ENCODE data around the gene MALT1.
"Not testable (repeated sequence)": the region's sequence is repeated elsewhere in the genome, so short reads cannot be mapped to it uniquely, and the experiment has no call there.

Gene MALT1

GRCh38 chr18:58730618-58731017 is 59.4 kb downstream of the MALT1 start:
- DNase-seq (ENCODE audit: low read depth, low spot score): no peak

GRCh38 chr18:58732471-58732870 is 61.2 kb downstream of the MALT1 start:
- no peak for DNase-seq (ENCODE audit: low read depth, low spot score)

DNA sequence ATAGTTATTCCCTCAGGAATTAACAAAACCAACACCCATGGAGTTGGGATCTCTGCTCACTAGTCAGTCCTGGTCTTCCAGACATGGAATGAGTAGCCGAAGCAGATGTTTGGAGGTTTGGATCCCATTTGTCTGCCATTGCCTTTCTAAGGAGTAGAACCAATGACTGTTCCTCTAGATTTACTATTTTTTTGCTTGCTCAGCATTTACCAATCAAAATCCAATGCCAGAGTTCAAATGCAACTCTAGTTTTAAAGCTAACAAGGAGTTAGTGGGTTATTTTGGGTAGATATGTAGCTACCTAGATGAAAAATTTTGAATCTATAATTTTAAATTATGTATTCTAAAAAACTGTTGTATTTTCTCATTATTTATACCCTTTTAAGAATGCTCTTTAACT is 62.6 kb downstream of the MALT1 start:
- DNase-seq (ENCODE audit: low read depth, low spot score): no peak

DNA sequence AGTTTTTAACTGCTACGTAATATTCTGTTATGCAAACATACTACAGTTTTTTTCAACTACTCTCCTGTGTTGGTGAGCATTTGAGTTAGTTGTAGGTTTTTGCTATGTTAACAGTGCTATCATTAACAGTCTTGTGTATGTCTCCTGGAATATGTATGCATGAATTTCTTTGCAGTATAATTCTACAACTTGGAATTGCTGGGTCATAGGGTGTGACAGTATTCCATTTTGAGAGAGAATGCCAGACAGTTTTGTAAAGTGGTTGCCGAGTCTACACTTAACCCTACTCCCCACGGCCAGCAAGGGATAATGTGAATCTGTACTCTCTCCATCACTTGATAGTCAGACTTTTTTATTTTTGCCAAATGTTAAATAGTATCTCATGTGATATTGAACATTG is 67.1 kb downstream of the MALT1 start:
- no peak for DNase-seq (ENCODE audit: low read depth, low spot score)

GRCh38 chr18:58745914-58746313 is 74.6 kb downstream of the MALT1 start:
- no peak for DNase-seq (ENCODE audit: low read depth, low spot score)

DNA sequence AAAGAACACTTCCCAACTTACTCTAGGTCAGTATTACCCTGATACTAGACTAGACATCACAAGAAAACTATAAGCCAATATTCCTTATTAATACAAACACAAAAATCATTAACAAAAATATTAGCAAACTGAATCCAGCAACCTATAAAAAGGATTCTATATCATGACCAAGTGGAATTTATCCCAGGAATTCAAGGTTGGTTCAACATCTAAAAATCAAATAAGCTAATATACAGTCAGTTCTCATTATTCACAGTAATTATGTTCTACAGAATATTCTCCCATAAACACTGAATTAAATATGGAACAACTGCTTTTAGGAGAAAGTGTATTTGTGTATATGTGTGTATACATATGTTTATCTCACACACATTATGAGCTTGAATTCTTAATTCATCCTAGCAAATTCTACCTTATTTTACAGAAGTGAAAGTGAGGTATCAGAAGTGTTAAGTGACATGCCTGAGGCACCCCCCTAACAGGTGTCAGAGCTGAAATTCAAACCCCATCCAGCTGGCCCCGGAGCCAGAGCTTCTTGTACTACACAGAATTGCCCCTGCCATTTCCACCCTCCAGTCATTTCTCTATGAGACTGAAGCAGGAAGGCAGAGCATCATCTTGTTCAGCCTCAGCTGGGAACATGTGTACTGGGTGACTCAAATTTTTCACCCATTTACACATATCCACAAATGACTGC is 77.8 kb downstream of the MALT1 start:
- no peak for DNase-seq (ENCODE audit: low read depth, low spot score)

GRCh38 chr18:58753976-58754375 is 82.7 kb downstream of the MALT1 start:
- no peak for DNase-seq (ENCODE audit: low read depth, low spot score)

DNA sequence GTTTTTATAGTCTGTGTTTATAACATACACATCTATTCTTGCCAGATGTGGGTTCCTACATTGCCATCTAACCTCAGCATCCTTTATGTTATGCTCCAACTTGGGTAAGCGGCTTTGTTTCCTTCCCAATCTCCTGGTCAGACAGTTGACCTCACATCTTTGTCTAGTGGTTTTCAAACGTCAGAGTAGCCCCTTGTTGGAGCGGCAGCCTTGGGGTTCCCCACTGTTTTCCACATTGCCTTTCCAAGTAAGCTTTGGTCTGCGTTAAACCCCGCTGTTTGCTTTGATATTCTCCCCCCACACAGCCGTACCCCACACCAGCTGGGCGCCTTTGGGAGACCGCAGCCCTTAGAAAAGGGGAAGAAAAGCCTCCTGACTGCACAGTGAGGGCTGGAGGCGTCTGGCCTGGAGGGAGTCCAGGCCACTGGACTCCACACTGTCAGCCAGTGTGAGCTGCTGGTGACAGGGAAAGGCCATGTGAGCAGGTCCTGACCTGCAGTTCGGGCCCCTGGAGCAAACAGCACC is 83.3 kb downstream of the MALT1 start:
- DNase-seq (ENCODE audit: low read depth, low spot score): peak; percentile 70

DNA sequence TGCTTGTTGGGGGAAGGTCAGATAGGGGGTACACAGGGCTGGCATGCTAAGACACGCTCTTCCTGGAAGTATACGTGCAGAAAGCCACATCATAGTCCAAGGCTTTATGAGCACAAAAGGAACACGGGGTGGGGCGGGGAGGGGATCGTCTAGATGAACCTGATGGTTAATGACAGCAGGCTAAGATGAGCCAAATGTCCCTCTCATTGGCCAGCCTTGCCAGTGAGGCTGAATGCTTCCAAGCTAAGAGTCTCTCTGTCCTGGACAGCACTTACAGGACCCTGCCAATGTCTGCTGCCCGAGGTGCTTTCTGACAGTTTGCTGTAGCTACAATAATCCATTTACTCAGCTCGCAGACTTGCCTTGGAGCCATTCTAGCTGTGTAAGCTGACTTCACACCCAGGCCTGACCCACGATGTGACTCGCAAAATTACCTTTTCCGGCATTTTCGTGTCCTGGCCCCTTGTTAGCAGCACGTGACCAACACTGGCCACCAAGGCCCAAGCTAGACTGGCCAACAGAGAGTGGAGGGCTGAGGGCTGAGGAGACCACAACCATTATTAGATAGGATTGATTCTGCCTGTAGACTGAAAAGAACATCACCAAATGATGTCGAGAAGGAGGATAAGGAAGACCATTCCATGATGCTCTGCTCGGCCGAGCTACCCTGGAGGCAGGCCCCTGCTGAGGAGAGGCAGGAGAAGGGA is 84.2 kb downstream of the MALT1 start:
- no peak for DNase-seq (ENCODE audit: low read depth, low spot score)

- DNase-seq (ENCODE audit: low read depth, low spot score): no peak
These were observed 84.9 kb downstream of the MALT1 start for GRCh38 chr18:58756148-58756547.

- no peak for DNase-seq (ENCODE audit: low read depth, low spot score)
These were observed 85.5 kb downstream of the MALT1 start for GRCh38 chr18:58756596-58757240.

DNA sequence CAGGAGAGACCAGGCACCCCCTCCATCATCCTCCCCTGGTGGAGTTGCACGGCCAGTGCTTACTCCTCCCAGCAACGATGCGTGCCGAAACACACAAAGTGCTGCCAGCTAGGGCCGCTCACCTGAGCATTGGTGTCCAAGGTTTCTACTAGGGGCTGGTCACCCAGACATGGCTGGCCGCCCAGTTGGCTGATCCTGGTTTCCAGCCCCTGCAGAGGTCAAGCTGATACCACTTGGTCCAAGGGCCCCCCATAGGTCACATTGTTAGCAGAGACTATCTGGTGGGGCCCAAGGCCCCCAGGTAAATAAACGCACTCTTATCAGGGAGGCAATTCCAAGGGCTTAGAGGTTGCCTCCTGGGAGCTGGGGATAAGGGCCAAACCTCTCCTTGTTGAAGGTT is 86.1 kb downstream of the MALT1 start:
- DNase-seq (ENCODE audit: low read depth, low spot score): not testable (repeated sequence)

DNA sequence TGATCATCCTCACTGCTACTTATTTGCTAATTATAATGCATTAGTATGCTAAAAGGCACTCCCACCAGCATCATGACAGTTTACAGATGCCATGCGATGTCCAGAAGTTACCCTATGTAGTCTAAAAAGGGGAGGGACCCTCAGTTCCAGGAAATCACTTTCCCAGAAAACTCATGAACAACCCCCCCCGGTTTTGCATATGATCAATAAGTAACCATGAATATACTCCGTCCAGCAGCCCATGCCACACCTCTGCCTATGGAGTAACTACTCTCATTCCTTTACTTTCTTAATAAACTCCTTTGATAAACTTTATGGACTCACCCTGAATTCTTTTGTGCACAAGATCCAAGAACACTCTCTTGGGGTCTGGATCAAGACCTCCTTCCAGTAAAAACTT is 86.8 kb downstream of the MALT1 start:
- DNase-seq (ENCODE audit: low read depth, low spot score): no peak

GRCh38 chr18:58758606-58759005 is 87.3 kb downstream of the MALT1 start:
- DNase-seq (ENCODE audit: low read depth, low spot score): no peak

DNA sequence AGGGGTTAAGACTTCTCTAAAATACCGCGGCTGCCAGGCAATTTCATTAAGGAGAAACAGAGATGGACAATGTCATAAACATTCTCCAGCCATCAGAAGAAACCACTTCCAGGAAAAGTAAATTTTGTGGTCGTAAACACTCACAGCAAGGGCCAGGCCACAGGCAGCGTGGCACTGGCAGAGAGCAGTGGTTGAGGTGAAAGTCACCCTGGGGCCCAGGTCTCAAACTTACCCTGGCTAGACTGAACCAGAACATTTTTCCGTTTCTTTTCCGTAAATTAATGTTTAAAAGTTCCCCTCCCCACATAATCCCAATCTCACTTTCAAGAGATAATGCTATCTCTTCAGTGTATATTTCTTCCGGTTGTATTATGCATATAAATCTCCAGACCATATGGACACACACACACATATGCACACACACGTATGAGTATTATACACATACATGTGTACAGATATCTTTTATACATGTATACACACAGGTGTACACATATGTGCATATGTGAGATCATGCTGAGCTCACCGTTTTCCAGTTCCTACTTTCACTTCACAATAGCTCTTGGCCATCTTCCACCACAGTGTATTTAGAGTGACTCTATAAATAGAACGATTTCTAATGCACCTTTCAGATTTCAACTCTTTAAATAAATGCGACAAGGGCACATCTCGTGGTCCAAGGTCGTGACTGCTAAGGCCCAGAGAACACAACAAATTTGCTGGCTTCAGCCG is 90.1 kb downstream of the MALT1 start:
- no peak for DNase-seq (ENCODE audit: low read depth, low spot score)

- no peak for DNase-seq (ENCODE audit: low read depth, low spot score)
These were observed 90.9 kb downstream of the MALT1 start for GRCh38 chr18:58761970-58762780.

- no peak for DNase-seq (ENCODE audit: low read depth, low spot score)
These were observed 91.5 kb downstream of the MALT1 start for GRCh38 chr18:58762781-58763171.

GRCh38 chr18:58766164-58766563 is 94.9 kb downstream of the MALT1 start:
- no peak for DNase-seq (ENCODE audit: low read depth, low spot score)

GRCh38 chr18:58766946-58767345 is 95.7 kb downstream of the MALT1 start:
- DNase-seq (ENCODE audit: low read depth, low spot score): no peak

GRCh38 chr18:58768293-58768974 is 97.2 kb downstream of the MALT1 start:
- no peak for DNase-seq (ENCODE audit: low read depth, low spot score)

- no peak for DNase-seq (ENCODE audit: low read depth, low spot score)
These were observed 98.1 kb downstream of the MALT1 start for GRCh38 chr18:58769321-58769720.
